Liver (tissue), 9 donors: Measurements from ENCODE around the gene HOXD9. TPM values are rescaled to one million over a fixed set of nuclear protein-coding genes. Genes with fewer than 3 reads are reported as not detected.

Source experiments
- DNase-seq: peaks from one replicate; pipeline ENCODE4 v3.0.0-alpha.2; 2017; ENCODE audit warnings: low spot score
- H3K27ac ChIP-seq, 2 donors: one replicate each; pipeline ENCODE4 v1.7.0; 2013; ENCODE audit warnings: inconsistent platforms in 2 of 2, low read length in 2 of 2, control low read depth in 1 of 2, low read depth in 1 of 2, mild to moderate bottlenecking in 1 of 2
- H3K27me3 ChIP-seq, 4 donors: one replicate each; pipeline versions ENCODE4 v1.6.1 to v1.7.0; 2013; ENCODE audit warnings: low read length in 3 of 4, inconsistent platforms in 1 of 4, mild to moderate bottlenecking in 1 of 4, moderate library complexity in 1 of 4; ENCODE audit not compliant: control insufficient read depth in 4 of 4, insufficient read depth in 4 of 4
- H3K36me3 ChIP-seq, 4 donors: one replicate each; pipeline versions ENCODE4 v1.6.1 to v1.7.0; 2013; ENCODE audit warnings: low read length in 3 of 4, mild to moderate bottlenecking in 3 of 4, low read depth in 1 of 4, moderate library complexity in 1 of 4; ENCODE audit not compliant: control insufficient read depth in 4 of 4, insufficient read depth in 3 of 4
- H3K4me1 ChIP-seq, 4 donors: one replicate each; pipeline versions ENCODE4 v1.6.1 to v1.7.0; 2013; ENCODE audit warnings: low read length in 3 of 4, mild to moderate bottlenecking in 3 of 4, moderate library complexity in 1 of 4; ENCODE audit not compliant: control insufficient read depth in 4 of 4, insufficient read depth in 4 of 4
- H3K4me3 ChIP-seq, 3 donors: one replicate each; pipeline versions ENCODE4 v1.6.1 to v1.7.0; 2013; ENCODE audit warnings: low read length in 3 of 3, control low read depth in 1 of 3, low read depth in 1 of 3, mild to moderate bottlenecking in 1 of 3
- H3K9ac ChIP-seq, 2 donors: one replicate each; pipeline ENCODE4 v1.7.0; 2013; ENCODE audit warnings: low read length in 2 of 2, mild to moderate bottlenecking in 2 of 2, moderate library complexity in 2 of 2, control low read depth in 1 of 2, low read depth in 1 of 2
- H3K9me3 ChIP-seq, 4 donors: one replicate each; pipeline versions ENCODE4 v1.6.1 to v1.7.0; 2013; ENCODE audit warnings: low read length in 3 of 4; ENCODE audit not compliant: control insufficient read depth in 4 of 4
- EGR1 ChIP-seq, 2 donors: IDR thresholded peaks; 2 replicates each; pipeline ENCODE4 v1.6.1; 2016 to 2018; ENCODE audit warnings: antibody characterized with exemption in 2 of 2, low read depth in 2 of 2
- FOXA1 ChIP-seq: IDR thresholded peaks from 2 replicates; pipeline ENCODE4 v1.6.1; 2016; ENCODE audit warnings: antibody characterized with exemption
- FOXA2 ChIP-seq: IDR thresholded peaks from 2 replicates; pipeline ENCODE4 v1.6.1; 2016; ENCODE audit warnings: antibody characterized with exemption
- GABPA ChIP-seq, 2 donors: IDR thresholded peaks in 1 of 2; conservative IDR thresholded peaks in 1 of 2; 2 replicates each; pipeline ENCODE4 v1.6.1; 2016; ENCODE audit warnings: antibody characterized with exemption in 2 of 2, mild to moderate bottlenecking in 1 of 2, moderate library complexity in 1 of 2
- HNF4A ChIP-seq, 2 donors: conservative IDR thresholded peaks; 2 replicates each; pipeline ENCODE4 v1.6.1; 2016; ENCODE audit warnings: antibody characterized with exemption in 2 of 2, mild to moderate bottlenecking in 2 of 2
- HNF4G ChIP-seq: IDR thresholded peaks from 2 replicates; pipeline ENCODE4 v1.6.1; 2016; ENCODE audit warnings: antibody characterized with exemption
- JUND ChIP-seq, 2 donors: IDR thresholded peaks; 2 replicates each; pipeline ENCODE4 v1.6.1; 2016; ENCODE audit warnings: antibody characterized with exemption in 2 of 2
- NR2F2 ChIP-seq: IDR thresholded peaks from 2 replicates; pipeline ENCODE4 v1.6.1; 2016; ENCODE audit warnings: antibody characterized with exemption
- RAD21 ChIP-seq, 2 donors: IDR thresholded peaks; 2 replicates each; pipeline ENCODE4 v1.6.1; 2016; ENCODE audit warnings: antibody characterized with exemption in 2 of 2, mild to moderate bottlenecking in 2 of 2
- RXRA ChIP-seq, 2 donors: IDR thresholded peaks; 2 replicates each; pipeline ENCODE4 v1.6.1; 2017 to 2018; ENCODE audit warnings: antibody characterized with exemption in 2 of 2, mild to moderate bottlenecking in 1 of 2
- SP1 ChIP-seq: IDR thresholded peaks from 2 replicates; pipeline ENCODE4 v1.6.1; 2018; ENCODE audit warnings: antibody characterized with exemption, mild to moderate bottlenecking
- YY1 ChIP-seq: IDR thresholded peaks from 2 replicates; pipeline ENCODE4 v1.6.1; 2016; ENCODE audit warnings: antibody characterized with exemption, mild to moderate bottlenecking
- WGBS: extraction: QIAGEN DNeasy Blood & Tissue Kit; methylation state at CpG from one replicate; pipeline ENCODE4 v1.1.7; 2013; 5-methylcytosine and 5-hydroxymethylcytosine counted together
- polyA plus RNA-seq, 2 donors: library from polyadenylated mRNA; stranded (reverse) in 1 of 2; unstranded in 1 of 2; fragments of 200-250 nt in 1 of 2; fragments of >200 nt in 1 of 2; fragmentation: Nextera tagmentation in 1 of 2; extraction: Ambion mirVana in 1 of 2; gene quantifications; one replicate each; pipeline versions ENCODE4 v1.2.1 to v1.2.3, GENCODE V29; 2013 to 2015
- total RNA-seq, 2 donors: library from RNA; depleted of rRNA; stranded (reverse); fragments of >200 nt; gene quantifications; one replicate each; pipeline ENCODE4 v1.2.3, GENCODE V29; 2014
- TF ChIP-seq, protein P1 (sequence below): IDR thresholded peaks from 2 replicates; pipeline ENCODE4 v1.6.1; 2016; ENCODE audit warnings: antibody characterized with exemption
- TF ChIP-seq, protein P2 (sequence below): IDR thresholded peaks from 2 replicates; pipeline ENCODE4 v1.6.1; 2016; ENCODE audit warnings: antibody characterized with exemption
- TF ChIP-seq, protein P3 (sequence below): IDR thresholded peaks from 2 replicates; pipeline ENCODE4 v1.6.1; 2016; ENCODE audit warnings: antibody characterized with exemption
- TF ChIP-seq, protein P4 (sequence below): fragments of 150-350 bp; IDR thresholded peaks from 2 replicates; pipeline ENCODE4 v1.5.1; 2017; ENCODE audit warnings: improper control_type of control experiment, low read depth, low read length; ENCODE audit not compliant: missing input control
- TF ChIP-seq, protein P5 (sequence below): IDR thresholded peaks from 2 replicates; pipeline ENCODE4 v1.6.1; 2016; ENCODE audit warnings: antibody characterized with exemption, mild to moderate bottlenecking
- donor health status: healthy.
- donor health status: healthy.
- donor health status: healthy.
- donor health status: healthy.
- donor health status: healthy.

The HOXD9 gene
- total and polyA plus RNA-seq, 4 donors: 0.07 TPM; not detected in 3

DNA sequence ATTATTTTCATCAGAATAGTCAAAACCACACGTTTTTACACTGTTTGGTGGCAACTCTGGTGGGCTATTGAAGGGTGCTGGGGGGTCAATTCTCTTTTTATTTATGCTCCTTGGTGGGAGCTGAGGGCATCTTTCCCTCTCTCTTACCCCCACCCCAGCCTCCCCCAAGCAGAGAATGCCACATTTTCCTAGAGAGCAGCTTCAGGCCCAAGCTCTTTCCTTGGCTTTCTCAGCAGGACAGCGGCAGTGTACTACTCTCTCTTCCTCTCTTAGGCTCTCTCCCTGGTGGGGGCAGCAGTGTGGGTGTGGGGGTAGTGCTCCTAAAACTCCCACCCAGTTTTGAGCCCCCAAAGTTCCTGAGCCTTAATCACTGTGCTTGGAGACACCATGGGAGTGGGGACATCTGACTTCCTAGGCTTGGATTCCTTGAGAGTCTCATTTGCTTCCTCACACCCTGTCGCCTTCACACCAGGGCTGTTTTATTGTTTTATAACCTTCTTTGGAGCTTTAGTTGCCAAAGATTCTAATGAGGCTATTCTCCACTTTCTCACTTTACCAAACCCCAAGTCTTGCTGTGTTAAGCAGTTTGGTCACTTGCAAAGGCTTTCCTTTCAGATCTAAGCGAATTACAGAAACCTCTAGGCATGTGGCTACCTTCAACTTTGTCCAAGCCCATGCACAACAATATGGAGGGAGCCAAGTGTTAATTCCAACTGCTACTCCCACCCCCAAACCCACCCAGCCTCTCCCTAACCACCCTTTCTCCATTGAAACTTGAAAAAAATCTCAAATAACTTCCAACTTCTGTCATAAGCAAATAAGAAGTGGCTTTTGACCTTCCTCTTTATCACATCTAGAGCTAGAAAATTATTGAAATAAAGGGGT, 22.8 kb downstream of the HOXD9 start:
- H3K36me3 ChIP-seq: no peaks in the 10 kb centered on the region
- H3K9ac ChIP-seq: no peak overlapping the region
- no peaks in the 10 kb centered on the region for H3K9me3 ChIP-seq
- H3K27ac ChIP-seq: no peak overlapping the region
- TF ChIP-seq EGR1 (IDR thresholded peaks at IDR 0.05; ENCODE audit: low read depth in 2 of 2) (no peak), FOXA1 (no peak), GABPA (IDR thresholded peaks at IDR 0.05 in 1 of 2, conservative IDR thresholded peaks at IDR 0.05 in 1 of 2) (no peak), NR2F2 (no peak), HNF4G (no peak), JUND (IDR thresholded peaks at IDR 0.05) (no peak), RXRA (IDR thresholded peaks at IDR 0.05) (no peak), FOXA2 (no peak), YY1 (no peak), HNF4A (conservative IDR thresholded peaks at IDR 0.05) (no peak), RAD21 (IDR thresholded peaks at IDR 0.05) (no peak), SP1 (no peak)
- TF ChIP-seq, protein P1, sequence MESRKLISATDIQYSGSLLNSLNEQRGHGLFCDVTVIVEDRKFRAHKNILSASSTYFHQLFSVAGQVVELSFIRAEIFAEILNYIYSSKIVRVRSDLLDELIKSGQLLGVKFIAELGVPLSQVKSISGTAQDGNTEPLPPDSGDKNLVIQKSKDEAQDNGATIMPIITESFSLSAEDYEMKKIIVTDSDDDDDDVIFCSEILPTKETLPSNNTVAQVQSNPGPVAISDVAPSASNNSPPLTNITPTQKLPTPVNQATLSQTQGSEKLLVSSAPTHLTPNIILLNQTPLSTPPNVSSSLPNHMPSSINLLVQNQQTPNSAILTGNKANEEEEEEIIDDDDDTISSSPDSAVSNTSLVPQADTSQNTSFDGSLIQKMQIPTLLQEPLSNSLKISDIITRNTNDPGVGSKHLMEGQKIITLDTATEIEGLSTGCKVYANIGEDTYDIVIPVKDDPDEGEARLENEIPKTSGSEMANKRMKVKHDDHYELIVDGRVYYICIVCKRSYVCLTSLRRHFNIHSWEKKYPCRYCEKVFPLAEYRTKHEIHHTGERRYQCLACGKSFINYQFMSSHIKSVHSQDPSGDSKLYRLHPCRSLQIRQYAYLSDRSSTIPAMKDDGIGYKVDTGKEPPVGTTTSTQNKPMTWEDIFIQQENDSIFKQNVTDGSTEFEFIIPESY: no peak
- TF ChIP-seq, protein P2, sequence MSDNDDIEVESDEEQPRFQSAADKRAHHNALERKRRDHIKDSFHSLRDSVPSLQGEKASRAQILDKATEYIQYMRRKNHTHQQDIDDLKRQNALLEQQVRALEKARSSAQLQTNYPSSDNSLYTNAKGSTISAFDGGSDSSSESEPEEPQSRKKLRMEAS: no peak
- TF ChIP-seq, protein P3, sequence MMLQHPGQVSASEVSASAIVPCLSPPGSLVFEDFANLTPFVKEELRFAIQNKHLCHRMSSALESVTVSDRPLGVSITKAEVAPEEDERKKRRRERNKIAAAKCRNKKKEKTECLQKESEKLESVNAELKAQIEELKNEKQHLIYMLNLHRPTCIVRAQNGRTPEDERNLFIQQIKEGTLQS: no peak
- TF ChIP-seq, protein P4, sequence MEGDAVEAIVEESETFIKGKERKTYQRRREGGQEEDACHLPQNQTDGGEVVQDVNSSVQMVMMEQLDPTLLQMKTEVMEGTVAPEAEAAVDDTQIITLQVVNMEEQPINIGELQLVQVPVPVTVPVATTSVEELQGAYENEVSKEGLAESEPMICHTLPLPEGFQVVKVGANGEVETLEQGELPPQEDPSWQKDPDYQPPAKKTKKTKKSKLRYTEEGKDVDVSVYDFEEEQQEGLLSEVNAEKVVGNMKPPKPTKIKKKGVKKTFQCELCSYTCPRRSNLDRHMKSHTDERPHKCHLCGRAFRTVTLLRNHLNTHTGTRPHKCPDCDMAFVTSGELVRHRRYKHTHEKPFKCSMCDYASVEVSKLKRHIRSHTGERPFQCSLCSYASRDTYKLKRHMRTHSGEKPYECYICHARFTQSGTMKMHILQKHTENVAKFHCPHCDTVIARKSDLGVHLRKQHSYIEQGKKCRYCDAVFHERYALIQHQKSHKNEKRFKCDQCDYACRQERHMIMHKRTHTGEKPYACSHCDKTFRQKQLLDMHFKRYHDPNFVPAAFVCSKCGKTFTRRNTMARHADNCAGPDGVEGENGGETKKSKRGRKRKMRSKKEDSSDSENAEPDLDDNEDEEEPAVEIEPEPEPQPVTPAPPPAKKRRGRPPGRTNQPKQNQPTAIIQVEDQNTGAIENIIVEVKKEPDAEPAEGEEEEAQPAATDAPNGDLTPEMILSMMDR: no peak
- TF ChIP-seq, protein P5, sequence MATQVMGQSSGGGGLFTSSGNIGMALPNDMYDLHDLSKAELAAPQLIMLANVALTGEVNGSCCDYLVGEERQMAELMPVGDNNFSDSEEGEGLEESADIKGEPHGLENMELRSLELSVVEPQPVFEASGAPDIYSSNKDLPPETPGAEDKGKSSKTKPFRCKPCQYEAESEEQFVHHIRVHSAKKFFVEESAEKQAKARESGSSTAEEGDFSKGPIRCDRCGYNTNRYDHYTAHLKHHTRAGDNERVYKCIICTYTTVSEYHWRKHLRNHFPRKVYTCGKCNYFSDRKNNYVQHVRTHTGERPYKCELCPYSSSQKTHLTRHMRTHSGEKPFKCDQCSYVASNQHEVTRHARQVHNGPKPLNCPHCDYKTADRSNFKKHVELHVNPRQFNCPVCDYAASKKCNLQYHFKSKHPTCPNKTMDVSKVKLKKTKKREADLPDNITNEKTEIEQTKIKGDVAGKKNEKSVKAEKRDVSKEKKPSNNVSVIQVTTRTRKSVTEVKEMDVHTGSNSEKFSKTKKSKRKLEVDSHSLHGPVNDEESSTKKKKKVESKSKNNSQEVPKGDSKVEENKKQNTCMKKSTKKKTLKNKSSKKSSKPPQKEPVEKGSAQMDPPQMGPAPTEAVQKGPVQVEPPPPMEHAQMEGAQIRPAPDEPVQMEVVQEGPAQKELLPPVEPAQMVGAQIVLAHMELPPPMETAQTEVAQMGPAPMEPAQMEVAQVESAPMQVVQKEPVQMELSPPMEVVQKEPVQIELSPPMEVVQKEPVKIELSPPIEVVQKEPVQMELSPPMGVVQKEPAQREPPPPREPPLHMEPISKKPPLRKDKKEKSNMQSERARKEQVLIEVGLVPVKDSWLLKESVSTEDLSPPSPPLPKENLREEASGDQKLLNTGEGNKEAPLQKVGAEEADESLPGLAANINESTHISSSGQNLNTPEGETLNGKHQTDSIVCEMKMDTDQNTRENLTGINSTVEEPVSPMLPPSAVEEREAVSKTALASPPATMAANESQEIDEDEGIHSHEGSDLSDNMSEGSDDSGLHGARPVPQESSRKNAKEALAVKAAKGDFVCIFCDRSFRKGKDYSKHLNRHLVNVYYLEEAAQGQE: no peak
- peaks cover 0 to 25% (median 18%) of the 10 kb centered on the region in 4 donors for H3K27me3 ChIP-seq
- no peak for DNase-seq
- H3K4me1 ChIP-seq: peaks cover 1 to 14% (median 5%) of the 10 kb centered on the region in 4 donors
- no peak overlapping the region for H3K4me3 ChIP-seq
- 34% methylated on average over 4 of the region's 4 CpGs for WGBS
